ENCODE data around the gene DGCR2.

DNA sequence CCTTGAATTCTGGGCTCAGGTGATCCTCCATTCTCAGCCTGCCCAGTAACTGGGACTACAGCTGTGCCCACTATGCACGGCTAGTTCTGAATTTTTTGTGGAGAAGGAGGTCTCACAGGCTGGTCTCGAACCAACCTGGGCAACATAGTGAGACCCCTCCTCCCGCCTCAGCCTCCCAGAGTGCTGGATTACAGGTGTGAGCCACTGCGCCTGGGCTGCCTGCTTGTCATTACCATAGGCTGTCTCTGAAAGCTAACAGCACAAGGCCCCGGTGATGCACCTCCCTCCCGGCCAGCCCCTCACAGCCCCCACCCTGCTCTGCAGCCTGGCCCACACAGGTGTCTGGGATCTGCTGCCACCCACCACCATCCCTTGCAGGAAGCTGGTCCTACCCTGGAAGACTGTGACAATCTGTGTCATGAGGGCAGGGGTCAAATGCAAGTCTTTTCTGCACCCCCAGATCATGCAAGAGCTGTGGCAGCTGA is 82.4 kb downstream of the DGCR2 start:
- TF ChIP-seq GATA3 (IDR thresholded peaks at IDR 0.05; ENCODE audit: low read depth, low read length) (no peak), GATA2 (IDR thresholded peaks at IDR 0.05; ENCODE audit: low read depth, low read length) (no peak)
